Calu3 (cell line): Measurements from ENCODE around the gene GSE1. TPM values are rescaled to one million over a fixed set of nuclear protein-coding genes. Genes with fewer than 3 reads are reported as not detected.

Source experiments
- BruUV-seq: library from RNA; stranded (reverse); fragments of 400-500 nt; replicated peaks from 2 replicates; lab custom pipeline; 2021; lab: Mats Ljungman, UMichigan
- CTCF ChIA-PET: fragments of 300-600 bp; sonication (Branson Sonifier 250); formaldehyde crosslinking; loops from one replicate; lab custom pipeline; 2022; ENCODE audit warnings: antibody characterized with exemption; lab: Charles Lee
- DNase-seq: peaks from one replicate; pipeline ENCODE4 v3.0.0; 2022
- H3K27ac Mint-ChIP-seq: one replicate; pipeline ENCODE4 v1.8.0; 2022; ENCODE audit warnings: mixed read lengths; ENCODE audit not compliant: unreplicated experiment
- H3K27me3 Mint-ChIP-seq: one replicate; pipeline ENCODE4 v1.8.0; 2022; ENCODE audit warnings: mixed read lengths; ENCODE audit not compliant: unreplicated experiment
- H3K36me3 Mint-ChIP-seq: one replicate; pipeline ENCODE4 v1.8.0; 2022; ENCODE audit warnings: mild to moderate bottlenecking, moderate library complexity, mixed read lengths; ENCODE audit not compliant: insufficient read depth, unreplicated experiment
- H3K4me1 Mint-ChIP-seq: one replicate; pipeline ENCODE4 v1.8.0; 2022; ENCODE audit warnings: mild to moderate bottlenecking, low read depth, mixed read lengths; ENCODE audit not compliant: unreplicated experiment
- H3K4me3 Mint-ChIP-seq: one replicate; pipeline ENCODE4 v1.8.0; 2022; ENCODE audit warnings: mild to moderate bottlenecking, low read depth, moderate library complexity, mixed read lengths; ENCODE audit not compliant: unreplicated experiment
- H3K9me3 Mint-ChIP-seq: one replicate; pipeline ENCODE4 v1.8.0; 2022; ENCODE audit warnings: low read depth, mixed read lengths; ENCODE audit not compliant: unreplicated experiment
- intact Hi-C: fragments of 100-400 bp; cut with micrococcal nuclease; formaldehyde crosslinking; loops from one replicate; pipeline ENCODE4 v1.10.0; 2022; ENCODE audit not compliant: unreplicated experiment
- total RNA-seq: library from RNA; stranded (reverse); gene quantifications from 2 replicates; pipeline ENCODE4 v1.2.3, GENCODE V29; 2022
- TF ChIP-seq, protein P1 (sequence below): fragments of 200-600 bp; IDR thresholded peaks from one replicate; pipeline ENCODE4 v1.8.0; 2022; ENCODE audit warnings: antibody characterized with exemption; ENCODE audit not compliant: unreplicated experiment

The GSE1 gene
- total RNA-seq, 1 experiment from 2014 or later, result 45.3 TPM

DNA sequence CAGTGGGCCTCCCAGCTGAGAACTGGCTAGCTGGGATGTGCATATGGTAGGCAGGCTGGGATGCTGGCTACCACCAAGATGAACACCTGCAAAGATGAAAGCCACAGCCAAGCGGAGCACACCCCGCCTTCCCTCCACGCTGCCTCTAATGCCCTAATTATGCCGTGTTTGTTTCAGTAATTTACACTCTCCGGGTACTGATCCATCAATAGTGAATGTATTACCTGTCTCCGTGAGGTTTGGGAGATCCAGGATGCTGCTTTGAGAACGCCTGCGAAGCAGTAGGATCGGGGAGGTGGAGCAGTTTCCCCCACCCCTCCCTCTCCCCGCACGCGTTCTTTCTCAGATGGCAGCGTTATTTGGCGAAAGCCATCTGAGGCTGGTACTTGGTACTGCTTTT, 28.9 kb upstream of the GSE1 start:
- H3K27me3 Mint-ChIP-seq, result peaks cover 73% of the 10 kb centered on the region
- CTCF ChIA-PET, result no interaction called here
- intact Hi-C loops, result no loop called here
- no peaks in the 10 kb centered on the region for H3K4me1 Mint-ChIP-seq
- BruUV-seq, result no TSS peak
- no peak for DNase-seq
- H3K36me3 Mint-ChIP-seq, result no peaks in the 10 kb centered on the region
- TF ChIP-seq, protein P1, sequence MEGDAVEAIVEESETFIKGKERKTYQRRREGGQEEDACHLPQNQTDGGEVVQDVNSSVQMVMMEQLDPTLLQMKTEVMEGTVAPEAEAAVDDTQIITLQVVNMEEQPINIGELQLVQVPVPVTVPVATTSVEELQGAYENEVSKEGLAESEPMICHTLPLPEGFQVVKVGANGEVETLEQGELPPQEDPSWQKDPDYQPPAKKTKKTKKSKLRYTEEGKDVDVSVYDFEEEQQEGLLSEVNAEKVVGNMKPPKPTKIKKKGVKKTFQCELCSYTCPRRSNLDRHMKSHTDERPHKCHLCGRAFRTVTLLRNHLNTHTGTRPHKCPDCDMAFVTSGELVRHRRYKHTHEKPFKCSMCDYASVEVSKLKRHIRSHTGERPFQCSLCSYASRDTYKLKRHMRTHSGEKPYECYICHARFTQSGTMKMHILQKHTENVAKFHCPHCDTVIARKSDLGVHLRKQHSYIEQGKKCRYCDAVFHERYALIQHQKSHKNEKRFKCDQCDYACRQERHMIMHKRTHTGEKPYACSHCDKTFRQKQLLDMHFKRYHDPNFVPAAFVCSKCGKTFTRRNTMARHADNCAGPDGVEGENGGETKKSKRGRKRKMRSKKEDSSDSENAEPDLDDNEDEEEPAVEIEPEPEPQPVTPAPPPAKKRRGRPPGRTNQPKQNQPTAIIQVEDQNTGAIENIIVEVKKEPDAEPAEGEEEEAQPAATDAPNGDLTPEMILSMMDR, result no peak
- no peak overlapping the region for H3K4me3 Mint-ChIP-seq
- H3K9me3 Mint-ChIP-seq, result no peaks in the 10 kb centered on the region
- H3K27ac Mint-ChIP-seq, result no peak overlapping the region

DNA sequence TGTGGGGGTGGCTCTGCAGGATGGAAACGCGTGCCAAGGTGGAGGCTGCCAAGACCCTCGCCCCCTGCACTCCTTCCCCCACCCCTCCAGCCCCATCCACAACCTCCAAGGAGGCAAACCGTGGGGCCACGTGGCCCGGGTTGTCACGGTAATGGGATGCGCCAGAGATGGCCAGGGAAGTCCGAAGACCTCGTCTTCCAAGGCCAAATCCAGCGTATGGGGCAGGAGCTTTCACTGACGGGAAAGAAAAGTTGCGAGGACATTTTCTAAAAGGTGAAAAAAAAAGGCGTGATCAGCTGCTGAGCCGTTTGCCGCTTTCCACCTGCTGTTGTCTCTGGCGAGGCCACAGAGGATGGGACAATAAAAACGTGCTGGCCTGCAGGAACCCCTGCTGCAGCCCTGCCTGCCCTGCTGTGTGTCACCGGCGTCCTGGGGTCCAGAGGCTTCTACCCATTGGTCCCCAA, 28.3 kb upstream of the GSE1 start:
- H3K27me3 Mint-ChIP-seq, result peaks cover 67% of the 10 kb centered on the region
- no peaks in the 10 kb centered on the region for H3K36me3 Mint-ChIP-seq
- DNase-seq, result no peak
- H3K4me3 Mint-ChIP-seq, result no peak overlapping the region
- CTCF ChIA-PET, result no interaction called here
- intact Hi-C loops, result no loop called here
- H3K9me3 Mint-ChIP-seq, result no peaks in the 10 kb centered on the region
- no TSS peak for BruUV-seq
- H3K27ac Mint-ChIP-seq, result no peak overlapping the region
- TF ChIP-seq, protein P1, result no peak
- H3K4me1 Mint-ChIP-seq, result no peaks in the 10 kb centered on the region

DNA sequence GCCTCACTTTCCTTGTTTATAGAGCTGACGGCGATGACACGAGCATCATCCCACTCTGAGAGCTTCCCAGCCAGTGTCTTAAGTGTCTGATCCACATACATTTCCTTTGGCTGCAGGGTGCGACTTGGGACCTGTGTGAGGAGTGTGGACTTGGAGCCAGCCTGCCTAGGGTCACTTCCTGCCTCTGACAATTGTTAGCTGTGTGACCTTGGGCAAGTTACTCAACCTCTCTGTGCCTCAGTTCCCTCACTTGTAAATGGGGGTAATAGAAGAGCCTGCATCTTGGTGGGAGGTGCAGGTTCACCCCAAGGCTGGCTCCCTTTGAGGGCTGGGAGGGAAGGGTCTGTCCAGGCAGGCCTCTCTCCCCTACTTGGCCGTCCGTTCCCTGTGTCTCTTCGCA, 27.4 kb upstream of the GSE1 start:
- H3K4me1 Mint-ChIP-seq, result no peaks in the 10 kb centered on the region
- CTCF ChIA-PET, result no interaction called here
- H3K27me3 Mint-ChIP-seq, result peaks cover 59% of the 10 kb centered on the region

DNA sequence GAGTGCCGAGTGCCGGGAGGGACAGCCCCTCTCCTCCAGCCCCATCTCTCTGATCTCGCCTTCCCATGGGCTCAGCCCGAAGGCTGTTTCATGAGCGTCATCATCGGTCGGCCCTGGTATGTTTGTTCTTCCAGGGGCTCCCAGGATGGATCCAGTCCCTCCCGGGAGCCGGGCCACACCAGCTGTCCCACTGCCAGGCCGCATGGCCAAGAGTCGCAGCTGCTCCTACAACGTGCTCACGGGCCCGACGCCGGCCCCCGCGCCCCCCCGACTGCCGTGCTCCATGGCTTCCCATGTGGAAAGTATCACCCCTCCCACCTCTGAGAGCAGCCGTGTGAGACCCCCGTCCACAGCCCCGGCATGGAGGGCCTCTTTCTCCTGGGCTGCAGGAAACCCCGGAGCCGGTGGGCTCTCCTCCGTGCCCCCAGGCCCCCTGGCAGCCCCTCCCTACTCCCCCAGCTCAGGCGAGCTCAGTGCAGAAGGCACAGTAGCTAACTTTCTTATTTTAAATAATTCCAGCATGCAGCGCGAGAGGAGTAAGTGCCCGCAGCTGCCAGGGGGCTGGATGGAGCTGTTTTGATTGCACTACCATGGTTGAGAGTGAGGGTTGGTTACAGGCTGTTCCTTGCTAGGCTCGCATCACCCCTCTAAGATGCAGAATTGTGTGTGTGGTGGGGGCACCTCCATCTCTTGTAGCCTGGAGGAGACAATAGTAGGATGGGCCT, 26.6 kb upstream of the GSE1 start:
- Mint-ChIP-seq H3K9me3 (no peaks in the 10 kb centered on the region), H3K36me3 (no peaks in the 10 kb centered on the region), H3K27ac (no peak overlapping the region), H3K4me3 (no peak overlapping the region), H3K4me1 (no peaks in the 10 kb centered on the region), H3K27me3 (peaks cover 51% of the 10 kb centered on the region)
- CTCF ChIA-PET, result no interaction called here
- TF ChIP-seq, protein P1, result no peak
- BruUV-seq, result no TSS peak
- DNase-seq, result no peak
- intact Hi-C loops, result no loop called here

More for the DNA sequence above, 27.4 kb upstream of the GSE1 start:
- Mint-ChIP-seq H3K27ac (no peak overlapping the region), H3K36me3 (no peaks in the 10 kb centered on the region), H3K4me3 (no peak overlapping the region), H3K9me3 (no peaks in the 10 kb centered on the region)
- DNase-seq, result no peak
- TF ChIP-seq, protein P1, result no peak
- intact Hi-C loops, result no loop called here
- no TSS peak for BruUV-seq
